ENCODE data around the gene PLXNB3. TPM values are rescaled to one million over a fixed set of nuclear protein-coding genes. Genes with fewer than 3 reads are reported as not detected.
"Not testable (repeated sequence)": the region's sequence is repeated elsewhere in the genome, so short reads cannot be mapped to it uniquely, and the experiment has no call there.

PLXNB3 gene
- polyA plus RNA-seq, 1 donor: 1.5 TPM

GRCh38 chrX:153732401-153732800 is 31.6 kb upstream of the PLXNB3 start:
- DNase-seq: no peak

DNA sequence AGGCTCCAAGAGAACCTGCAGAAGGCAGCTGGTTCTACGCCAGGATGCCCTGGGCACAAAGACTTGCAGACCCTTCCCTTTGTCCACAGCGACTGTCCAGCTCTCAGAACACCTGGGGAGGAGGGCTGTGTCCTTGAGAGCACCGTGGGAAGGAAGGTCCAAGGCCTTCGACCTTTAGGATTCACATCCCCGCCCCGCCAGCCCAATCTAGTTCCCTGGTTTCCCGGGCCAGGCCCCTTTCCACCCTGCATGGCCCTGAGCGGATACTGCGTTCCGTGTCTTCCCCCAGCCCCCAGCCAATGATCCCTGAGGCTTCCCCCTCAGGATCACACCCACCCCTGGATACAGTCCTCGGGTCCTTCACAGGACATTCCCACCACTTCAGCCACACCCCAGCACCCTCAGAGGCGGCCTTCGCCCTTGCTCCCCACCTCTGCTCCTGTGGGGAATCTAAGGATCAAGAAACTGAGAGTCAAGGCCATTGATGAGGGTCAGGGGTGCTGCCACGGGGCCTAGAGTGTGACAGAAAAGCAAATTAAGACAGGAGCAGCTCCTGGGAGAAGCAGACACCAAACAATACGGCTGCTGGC is 30.3 kb upstream of the PLXNB3 start:
- no peak for DNase-seq

GRCh38 chrX:153734871-153735270 is 29.2 kb upstream of the PLXNB3 start:
- no peak for DNase-seq

- DNase-seq: no peak
Observed at GRCh38 chrX:153735274-153735673, 28.8 kb upstream of the PLXNB3 start.

DNA sequence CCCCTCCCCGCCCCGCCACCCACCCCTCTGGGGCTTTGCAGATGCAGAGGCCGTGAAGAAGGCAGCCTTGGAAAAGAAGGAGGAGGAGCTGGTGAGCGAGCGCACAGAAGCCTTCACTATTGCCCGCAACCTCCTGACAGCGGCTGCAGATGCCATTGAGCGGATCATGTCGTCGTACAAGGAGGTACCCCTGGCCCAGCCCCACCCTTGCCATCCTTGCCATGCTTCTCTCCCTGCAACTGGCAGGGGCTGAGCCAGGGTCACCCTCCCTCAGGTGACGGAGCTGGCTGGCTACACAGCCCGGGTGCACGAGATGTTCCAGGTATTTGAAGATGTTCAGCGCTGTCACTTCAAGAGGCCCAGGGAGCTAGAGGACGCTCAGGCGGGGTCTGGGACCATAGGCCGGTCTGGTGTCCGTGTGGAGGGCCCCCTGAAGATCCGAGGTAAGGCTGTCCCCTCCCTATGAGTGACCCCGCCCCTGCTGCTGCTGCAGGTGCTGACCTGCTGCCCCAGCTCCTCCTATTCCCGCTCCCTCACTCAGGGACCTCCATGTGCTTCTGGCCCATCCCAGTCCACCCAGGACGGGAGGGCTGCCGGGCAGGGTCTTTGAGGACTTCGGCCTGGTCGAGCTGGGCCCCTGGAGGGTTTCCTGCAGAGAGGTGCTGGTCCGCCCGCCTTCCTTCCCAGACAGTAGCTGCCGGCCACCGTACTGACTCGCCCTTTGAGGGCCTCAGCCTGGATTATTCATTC is 27.8 kb upstream of the PLXNB3 start:
- DNase-seq: no peak

GRCh38 chrX:153736871-153737441 is 27.1 kb upstream of the PLXNB3 start:
- no peak for DNase-seq

DNA sequence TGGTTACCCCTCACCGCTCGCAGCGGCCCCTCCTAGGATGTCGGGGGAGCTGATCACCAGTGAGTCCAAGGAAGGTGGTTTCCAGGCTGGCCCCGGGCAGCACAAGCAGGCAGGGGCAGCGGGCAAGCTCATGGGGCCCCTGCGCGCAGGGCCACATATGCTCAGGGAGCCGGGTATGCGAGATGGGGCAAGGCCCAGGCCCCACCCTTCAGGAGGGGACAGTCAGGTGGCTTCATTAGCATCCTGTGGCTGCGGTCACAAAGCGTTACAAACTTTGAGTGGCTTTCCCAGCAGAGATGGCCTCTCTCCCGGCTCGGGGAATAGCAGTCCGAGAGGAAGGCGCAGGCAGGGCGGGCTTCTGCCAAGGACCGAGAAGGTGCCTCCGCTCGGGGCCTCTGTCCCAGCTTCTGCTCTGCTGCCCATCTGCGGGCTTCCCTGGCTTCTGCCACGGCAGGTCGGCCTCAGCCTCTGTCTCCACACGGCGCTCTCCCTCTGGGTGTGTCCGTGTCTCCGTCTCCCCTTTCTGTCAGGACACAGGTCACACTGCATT is 25.9 kb upstream of the PLXNB3 start:
- no peak for DNase-seq

DNA sequence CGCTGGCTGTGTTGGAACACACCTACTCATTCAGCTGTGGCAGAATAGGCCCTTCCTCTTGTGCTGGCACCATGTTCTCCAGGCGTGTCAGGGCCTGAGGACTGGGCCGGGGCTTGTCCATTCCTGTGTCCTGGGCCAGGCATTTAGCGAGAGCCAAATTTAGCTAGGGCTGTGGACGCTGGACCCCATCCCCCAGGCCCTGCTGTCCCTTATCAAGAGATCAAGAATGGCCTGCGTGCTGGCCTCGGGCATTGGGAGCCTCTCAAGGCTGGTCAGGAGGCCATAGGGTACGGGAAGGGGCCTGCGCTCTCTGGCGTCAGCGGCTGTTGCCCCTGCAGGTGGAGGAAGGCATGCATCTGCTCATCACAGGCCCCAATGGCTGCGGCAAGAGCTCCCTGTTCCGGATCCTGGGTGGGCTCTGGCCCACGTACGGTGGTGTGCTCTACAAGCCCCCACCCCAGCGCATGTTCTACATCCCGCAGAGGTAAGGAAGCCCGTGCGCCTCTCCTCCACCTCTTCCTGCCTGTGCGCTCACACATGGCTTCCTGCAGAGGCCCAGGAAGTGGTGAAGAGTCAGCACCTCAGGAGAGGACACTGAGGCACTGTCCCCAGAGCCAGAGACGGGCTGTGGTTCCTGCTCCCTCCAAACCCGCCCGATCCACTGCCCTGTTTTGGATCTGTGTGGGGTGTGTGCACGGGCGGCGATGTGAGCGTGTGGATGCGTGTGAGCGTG is 24.1 kb upstream of the PLXNB3 start:
- no peak for DNase-seq

GRCh38 chrX:153740631-153741222 is 23.3 kb upstream of the PLXNB3 start:
- no peak for DNase-seq

GRCh38 chrX:153741446-153741845 is 22.6 kb upstream of the PLXNB3 start:
- DNase-seq: no peak

DNA sequence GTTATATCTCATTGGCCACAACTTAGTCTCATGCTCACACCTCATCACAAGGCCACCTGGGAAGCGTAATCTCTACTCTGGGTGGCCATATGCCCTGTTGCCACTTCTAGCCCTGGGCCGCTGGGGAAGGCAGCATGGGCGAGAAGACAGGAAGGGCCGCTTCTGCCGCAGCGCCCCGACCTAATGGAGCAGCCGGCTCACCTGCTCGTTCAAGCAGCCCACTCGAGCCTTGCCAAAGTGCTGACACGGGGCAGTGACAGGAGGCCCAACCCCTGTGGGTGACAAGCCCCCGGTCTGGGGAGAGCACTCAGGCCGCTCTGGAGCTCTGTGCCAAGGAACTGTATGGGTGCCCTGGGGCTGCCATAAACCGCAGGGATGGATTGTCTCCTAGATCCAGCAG is 21.9 kb upstream of the PLXNB3 start:
- not testable (repeated sequence) for DNase-seq

GRCh38 chrX:153742796-153743467 is 21.1 kb upstream of the PLXNB3 start:
- not testable (repeated sequence) for DNase-seq

GRCh38 chrX:153743468-153744209 is 20.4 kb upstream of the PLXNB3 start:
- DNase-seq: not testable (repeated sequence)

- no peak for DNase-seq
Observed at GRCh38 chrX:153744210-153745066, 19.6 kb upstream of the PLXNB3 start.

DNA sequence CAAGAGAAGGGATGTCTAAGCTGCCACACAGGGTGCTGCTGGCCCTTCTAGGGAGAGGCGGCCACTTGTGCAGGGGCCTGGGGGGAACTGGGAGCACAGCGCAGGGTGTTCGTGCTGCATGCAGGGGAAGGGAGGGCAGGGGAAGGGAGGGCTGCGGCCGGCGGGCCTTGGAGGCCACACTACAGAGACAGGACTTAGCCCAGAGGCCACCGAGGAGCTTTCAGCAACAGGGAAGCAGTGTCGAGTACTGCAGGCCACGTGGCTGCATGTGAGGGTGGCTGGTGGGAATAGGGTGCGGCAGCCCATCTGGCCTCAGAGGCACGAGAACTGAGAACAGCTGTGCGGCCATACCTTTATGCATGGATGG is 19.0 kb upstream of the PLXNB3 start:
- DNase-seq: not testable (repeated sequence)

DNA sequence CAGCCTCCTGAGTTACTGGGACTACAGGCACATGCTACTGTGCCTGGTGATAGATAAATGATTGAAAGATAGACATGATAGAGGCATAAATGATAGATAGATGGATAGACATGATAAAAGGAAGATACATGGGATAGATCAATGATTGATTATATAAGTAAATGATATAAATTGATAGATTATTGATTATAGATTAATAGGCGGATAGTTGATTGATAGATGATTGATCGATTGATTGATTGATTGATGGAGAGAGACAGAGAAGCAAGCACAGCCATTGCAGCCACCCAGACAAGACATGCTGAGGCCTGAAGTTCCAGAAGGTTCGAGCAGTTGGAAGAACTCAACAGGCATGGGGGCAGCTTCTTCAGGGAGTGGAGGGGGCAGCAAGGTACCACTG is 17.7 kb upstream of the PLXNB3 start:
- no peak for DNase-seq

GRCh38 chrX:153746991-153747390 is 17.1 kb upstream of the PLXNB3 start:
- not testable (repeated sequence) for DNase-seq

GRCh38 chrX:153749017-153749416 is 15.0 kb upstream of the PLXNB3 start:
- DNase-seq: not testable (repeated sequence)

DNA sequence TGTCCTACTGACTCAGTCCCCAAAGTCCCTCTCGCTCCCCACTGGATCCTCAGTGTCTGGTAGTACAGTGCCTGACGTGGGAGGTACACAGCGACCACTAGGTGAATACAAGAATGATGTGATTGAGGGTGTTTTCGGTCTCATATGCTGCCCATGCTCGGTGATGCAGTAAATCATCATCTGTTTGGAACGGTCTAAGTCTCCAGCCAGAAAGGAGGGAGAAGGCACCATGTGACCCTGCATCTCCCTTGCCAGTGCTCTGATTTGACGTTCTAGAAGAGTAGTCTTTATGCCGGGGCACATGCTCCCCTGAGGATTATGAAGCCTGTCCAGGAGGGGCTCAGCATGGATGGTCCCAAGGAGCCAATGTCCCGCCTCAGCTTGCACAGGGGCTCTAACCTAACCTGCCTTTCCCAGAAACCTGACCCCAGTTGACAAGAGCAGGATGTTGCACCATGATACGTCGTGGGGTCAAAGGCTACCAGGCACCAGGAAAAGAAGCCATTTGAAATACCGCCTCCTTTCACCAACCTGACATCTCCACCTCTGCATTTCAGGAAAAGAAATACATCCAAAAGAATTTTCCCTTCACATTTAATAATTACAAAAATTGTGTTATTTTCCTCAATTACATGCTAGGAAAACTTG is 13.8 kb upstream of the PLXNB3 start:
- no peak for DNase-seq

Measured in left kidney (tissue), 2 donors.